ENCODE results near the gene SMAD7.

SMAD7 gene

DNA sequence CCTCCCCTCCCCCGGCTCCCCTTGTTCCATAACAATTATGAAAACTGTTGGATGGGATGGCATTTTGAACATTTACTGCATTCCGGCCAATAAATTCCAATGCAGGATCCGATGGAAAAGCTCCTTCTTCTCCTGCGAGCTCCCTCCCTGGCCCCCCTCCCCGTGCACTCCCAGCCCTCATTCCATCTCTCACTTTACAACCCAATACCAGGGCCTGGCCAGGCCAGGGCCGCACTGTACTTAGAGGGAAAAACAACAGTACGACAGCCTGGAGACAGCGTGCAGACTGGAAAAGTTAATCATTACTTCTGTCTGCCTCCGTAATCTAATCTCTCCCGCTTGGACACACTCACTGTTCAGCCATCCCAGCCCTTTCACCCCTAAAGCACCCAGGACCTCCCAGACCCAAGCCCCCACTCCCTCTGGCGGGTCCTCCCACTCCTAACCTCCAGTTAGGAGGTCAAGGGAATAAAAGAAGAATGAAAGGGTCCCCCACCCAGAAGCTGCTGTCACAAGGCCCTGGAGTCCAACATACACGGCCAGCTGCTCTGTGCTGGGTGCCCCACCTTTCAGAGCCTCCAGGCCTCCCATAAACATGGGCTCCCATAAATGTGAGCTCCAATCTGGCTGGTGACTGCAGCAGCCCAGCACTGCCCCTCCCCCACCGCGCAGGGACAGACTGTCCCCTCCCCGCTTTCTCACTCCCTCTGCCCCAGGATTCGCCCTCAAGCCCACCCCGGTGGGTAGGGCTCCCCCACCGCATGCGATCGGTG lies 20.6 kb downstream of the SMAD7 start:
- DNase-seq (ENCODE audit: low read depth): no peak

DNA sequence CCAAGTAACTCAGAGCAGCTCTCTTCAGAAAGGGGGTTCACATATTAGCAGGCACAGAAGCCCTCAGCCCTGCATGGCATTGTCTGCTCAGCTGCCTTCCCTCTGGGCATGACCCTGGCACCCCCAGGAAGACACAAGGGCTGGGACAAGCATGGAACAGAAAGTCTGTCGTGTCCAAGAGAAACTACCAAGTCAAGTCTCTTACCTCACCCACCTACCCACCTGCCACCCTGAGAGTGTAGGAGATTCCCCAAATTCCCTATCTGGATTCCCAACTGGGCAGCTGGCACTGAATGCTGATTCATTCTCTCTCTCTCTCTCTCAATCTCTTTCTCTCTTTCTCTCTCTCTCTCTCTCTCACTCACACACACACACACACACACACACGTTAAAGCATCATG lies 21.6 kb downstream of the SMAD7 start:
- no peak for DNase-seq (ENCODE audit: low read depth)

DNA sequence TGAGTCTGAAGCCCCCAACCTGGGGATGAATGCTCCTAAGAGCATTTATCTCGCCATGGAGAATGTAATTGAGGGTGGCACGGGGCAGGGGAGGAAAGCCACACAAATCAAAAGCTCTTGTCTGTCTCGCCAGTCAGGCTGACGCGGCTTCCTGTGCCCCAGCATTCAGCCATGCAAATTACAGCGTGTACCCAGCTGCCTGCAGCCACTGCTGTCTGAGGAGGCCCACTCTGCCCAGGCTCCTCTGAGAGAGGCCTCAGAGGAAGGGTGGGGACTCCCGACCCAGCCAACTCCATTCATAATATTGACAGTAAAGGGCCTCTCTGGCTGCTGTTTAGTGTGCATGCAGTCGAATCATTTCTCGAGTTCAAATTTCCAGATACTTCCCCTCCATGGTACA lies 22.0 kb downstream of the SMAD7 start:
- peak; percentile 77 for DNase-seq (ENCODE audit: low read depth)

DNA sequence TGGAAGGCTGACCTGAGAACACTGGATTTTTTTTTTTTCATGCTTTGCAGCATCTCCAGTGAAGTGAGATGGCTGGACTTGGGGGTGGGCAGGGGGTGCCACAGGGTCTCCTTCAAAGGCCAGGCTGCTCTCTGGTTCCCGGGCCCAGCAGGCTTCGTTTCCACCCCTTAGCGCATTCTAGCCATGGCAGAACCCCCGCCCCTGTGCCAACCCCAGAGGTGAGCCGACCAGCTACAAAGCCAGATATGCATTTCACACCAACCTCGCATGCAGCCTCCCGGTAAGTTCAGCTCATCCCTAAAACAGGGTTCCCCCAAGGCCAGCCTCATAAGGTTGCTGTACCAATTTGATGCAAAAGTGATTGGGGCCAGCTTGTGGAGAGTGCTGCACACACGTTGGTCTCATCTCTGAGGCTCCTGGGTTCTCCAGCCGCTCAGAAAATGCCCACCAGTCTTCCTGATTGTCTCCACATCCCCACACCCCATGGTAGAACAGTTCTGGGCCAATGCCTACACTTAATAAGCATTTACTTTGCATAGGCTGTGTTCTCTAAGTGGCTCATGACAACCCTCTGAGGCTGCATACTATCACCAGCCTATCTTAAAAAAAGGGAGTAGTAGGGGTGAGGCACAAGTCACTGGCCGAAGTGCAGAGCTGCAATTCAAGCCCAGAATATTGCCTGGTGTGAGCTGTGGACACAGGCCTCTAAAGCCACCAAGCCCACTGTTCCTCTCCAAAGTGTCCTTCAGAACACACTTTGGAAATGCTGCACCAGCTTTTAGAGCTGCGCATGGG lies 23.3 kb downstream of the SMAD7 start:
- DNase-seq (ENCODE audit: low read depth): no peak

DNA sequence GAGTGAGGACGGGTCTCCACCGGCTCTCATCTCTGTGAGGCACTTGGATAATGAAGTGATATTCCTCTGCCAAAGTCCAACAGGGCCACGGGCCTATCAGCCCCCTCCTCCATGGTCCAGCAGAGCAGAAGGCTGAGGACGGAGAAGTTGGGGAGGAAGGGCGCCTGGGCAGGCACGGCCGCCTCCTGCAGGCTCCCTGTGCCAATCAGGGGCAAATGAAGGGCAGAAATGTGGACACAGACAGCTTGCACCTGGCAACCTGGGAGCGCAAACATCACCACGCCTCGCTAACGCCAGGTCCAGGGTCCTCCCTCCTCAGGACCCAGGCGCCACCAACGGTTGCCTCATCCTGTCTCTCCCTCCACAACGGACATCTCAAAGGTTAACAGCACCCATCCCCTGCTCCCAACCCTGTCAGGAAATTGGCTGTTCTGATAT lies 24.3 kb downstream of the SMAD7 start:
- DNase-seq (ENCODE audit: low read depth): no peak

DNA sequence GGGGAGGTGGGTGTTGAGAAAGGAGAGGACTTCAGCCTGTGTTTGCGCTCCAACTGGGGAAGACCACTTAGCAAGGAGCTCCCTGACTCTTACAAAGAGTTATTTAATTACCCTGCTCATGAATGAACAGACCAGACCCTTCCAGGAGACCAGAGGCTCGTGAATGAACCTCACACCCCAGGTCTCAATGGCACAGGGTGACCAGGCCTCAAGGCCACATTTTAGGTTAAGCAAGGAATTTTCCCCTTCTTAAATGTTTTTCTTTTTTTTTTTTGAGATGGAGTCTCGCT lies 25.3 kb downstream of the SMAD7 start:
- DNase-seq (ENCODE audit: low read depth): no peak

DNA sequence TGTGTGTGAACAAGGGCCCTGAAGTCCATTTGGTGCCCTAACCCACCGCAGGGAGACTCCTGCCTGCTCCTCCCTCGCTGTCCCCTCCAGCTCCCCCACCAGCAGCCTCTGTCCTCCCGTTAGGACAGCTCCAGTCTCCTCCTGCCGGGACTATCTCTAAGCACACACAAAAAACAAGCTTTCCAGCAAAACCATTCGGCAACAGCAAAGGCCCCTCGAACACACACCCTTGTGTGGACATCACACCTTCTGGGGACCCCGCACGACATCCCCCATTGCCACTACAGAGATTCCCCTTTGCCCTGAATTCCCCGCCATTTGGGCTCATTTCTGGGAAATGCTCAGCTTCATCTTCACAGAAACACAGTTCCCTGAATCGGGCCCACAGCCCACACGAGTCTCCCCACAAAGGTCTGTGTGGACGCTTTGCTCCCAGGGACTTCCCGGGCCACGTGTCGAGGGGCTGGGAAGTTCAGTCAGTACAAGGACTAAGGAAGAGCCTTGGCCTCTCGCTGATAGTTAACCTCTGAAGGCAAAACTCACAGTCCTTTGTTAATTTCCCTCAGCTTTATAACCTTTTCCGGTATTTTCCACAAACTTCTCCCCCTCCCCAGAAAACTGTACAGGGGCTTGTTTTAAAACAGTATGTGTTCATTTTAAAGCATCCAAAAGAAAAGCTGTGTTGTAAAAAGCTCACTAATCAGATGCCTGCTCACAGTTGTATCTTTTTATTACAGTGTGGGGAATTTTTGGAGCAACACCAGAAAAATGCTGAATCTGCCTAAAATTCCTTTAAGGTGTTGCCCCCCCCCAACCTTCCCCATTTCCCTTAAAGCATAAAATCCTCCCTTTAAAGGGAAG lies 25.9 kb downstream of the SMAD7 start:
- DNase-seq (ENCODE audit: low read depth): no peak

DNA sequence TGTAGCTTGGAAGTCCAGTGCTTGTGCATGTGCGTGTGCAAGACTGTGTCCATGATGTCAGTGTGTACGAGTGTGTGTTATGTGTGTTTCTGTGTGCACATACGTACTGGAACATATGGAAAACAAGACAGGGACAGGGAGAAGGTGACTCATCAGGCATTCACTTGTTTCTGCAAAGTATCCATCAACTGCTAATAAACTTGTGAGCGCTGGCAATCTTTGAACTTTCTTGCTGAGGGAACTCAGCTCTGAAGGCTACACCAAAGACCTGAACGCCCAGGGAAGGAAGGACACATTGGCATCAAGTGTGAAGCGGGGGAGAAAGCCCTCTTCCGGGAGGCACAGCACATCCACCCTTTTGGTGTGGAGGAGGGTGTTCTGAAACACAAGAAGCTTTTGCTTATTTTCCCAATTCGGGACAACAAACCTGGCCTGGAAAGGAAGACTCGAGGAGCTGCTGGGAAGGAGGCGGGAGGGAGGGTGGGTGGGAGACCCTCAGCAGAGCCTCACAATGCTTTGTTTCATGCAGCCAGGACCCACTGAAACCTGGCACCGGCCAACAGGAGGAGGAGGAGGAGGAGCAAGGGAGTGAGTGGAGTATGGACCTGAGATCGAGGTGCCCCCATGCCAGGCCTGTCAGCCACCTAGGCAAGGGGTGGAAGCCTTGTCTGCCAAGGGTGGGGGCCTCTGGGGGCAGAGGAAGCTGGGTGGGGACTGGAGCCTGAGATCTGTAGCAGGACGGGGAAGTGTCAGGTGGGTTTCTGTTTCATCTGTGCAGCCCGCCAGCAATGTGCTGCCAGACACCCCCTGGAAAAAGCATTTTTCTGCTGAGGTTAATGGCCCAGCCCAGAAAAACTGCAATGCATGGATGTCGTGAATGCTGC lies 26.8 kb downstream of the SMAD7 start:
- no peak for DNase-seq (ENCODE audit: low read depth)

DNA sequence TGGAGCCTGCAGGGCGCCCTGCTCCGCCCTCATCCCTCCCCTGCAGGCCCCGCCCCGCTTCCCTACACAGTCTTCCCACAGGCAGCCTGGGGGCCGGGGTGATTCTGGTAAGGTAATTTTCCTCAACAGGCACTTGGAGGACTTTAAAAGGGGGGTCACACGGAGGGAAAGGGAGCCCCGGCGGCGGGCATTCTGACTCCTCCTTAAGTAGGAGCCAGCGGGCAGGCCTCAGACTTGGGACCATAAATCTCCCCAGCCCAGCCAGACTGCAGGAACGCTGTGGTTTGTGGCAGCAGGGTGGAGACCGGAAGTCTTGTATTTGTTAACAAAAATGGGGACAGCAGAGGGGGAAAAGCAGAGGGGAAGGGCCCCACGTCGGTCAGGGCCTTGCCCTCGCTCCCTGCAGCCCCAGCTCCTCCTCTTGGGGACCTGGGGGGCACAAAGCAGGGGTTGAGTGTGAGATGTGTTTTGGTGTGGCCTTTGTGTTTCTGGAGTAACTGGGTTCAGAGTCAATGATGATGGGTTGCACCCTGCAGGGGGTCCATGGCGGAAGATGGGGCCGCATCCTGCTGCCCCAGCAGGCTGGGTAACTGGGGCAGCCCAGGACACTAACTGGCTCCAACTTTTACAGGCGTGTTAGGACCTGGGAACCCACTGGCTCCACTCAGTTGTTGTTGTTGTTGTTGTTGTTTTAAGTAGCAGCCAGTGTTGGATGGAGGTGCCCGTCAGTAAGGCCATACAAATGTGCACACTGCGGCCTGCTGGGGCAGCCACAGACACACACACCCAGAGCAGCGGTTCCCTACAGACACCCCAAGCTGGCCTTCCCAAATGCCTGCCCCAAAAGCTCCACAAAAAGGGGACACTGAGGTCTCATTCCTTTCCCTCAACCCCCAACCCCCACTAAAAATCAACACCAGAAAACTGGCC lies 27.7 kb downstream of the SMAD7 start:
- DNase-seq (ENCODE audit: low read depth): no peak

DNA sequence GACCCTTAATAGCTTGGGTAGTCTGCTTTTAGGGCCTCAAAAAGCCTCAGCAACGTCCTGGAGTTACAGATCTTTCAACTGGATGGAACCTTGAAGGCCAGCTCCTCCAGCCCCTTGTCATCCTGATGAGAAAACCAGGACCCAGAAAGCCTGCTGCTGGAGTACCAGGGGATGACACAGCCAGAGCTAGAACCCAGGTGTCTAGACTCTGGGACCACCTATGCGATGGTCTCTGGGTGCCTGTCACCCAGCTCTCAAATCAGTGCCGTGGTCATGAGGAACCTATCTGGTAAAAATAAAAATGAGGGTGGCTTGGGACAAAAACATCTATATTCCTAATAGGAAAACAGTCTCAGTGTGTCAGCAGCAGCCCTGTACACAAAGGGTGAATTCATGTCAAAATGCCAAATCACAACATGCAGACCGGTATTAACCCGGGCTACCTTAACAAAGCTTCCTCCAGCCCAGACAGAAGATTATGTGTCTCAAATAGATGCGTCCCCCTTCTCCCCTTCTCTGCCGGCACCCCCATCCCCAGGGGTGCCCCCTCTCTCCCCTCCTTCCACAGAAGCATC lies 28.5 kb downstream of the SMAD7 start:
- no peak for DNase-seq (ENCODE audit: low read depth)

DNA sequence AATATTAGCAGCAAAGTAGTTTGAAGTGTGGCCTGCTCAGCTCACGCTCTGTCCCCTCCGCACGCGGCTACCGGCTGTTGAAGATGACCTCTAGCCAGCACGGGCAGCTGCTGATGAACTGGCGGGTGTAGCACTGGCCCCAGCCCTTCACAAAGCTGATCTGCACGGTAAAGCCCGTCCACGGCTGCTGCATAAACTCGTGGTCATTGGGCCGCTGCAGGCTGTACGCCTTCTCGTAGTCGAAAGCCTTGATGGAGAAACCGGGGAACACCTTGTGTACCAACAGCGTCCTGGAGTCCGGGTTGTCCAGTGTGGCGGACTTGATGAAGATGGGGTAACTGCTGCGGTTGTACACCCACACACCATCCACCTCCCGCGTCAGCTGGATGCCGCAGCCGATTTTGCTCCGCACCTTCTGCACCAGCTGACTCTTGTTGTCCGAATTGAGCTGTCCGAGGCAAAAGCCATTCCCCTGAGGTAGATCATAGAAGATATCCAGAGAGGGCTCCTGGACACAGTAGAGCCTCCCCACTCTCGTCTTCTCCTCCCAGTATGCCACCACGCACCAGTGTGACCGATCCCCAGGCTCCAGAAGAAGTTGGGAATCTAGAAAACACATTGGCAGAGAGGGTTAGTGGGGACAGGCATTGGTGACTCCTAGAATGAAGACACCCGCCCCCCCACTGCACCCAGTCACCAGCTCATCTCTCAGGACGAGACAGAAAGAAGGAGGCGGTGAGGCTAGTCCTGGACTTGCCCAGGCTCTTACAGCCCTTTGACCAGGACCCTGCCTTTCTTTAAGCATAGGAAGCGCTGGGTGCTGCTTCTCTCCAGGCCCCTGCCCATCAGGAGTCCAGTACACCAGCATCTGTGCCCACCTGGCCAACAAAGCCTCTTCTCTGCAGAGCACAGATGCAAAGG lies 29.2 kb downstream of the SMAD7 start:
- no peak for DNase-seq (ENCODE audit: low read depth)

DNA sequence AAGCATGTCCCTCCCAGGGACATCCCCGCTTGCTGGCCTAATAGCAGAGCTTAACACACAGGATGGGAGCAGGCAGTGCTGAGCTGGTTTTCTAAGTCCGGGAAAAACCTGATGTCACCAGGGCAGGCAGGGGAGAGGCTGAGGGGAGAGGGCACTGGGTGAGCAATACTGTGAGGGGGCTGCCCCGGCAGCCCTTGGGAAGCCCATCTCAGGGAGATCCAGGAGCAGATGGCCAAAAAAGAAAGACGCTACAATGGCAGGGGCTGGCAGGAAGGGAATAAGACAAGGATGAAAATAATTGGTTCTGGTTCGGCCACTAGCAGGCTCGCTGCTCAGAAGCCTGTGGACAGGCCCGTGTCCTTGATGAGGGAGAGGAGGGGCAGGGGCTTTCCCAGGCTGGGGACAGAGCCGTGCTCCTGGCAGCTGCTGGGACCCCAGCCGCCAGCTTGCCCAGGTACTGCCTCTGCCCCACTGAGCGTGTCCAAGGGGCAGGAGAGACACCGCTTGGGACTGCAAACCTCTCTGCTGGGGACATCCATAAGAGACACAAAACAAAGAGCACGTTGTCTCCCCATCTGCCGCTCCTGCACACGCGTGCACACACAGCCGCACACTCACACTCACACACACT lies 30.2 kb downstream of the SMAD7 start:
- no peak for DNase-seq (ENCODE audit: low read depth)

DNA sequence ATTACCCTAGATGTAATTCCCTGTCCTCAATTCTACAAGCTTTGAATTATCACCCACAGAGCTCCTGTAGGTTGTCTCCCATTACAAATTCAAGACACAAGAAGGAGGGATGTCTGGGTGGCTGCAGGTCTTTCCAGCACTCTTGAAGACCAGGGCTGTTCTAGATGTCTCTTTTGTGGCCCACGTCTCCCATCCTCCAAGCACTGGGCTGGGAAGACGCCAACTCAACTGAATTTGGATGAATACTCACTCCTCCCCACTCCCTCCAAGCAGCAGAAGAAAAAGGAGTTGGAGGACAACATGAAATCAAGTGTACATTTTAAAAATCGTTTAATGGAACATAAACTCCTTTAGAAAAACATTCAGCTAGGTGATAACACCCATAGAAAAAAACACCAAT lies 31.2 kb downstream of the SMAD7 start:
- DNase-seq (ENCODE audit: low read depth): no peak

DNA sequence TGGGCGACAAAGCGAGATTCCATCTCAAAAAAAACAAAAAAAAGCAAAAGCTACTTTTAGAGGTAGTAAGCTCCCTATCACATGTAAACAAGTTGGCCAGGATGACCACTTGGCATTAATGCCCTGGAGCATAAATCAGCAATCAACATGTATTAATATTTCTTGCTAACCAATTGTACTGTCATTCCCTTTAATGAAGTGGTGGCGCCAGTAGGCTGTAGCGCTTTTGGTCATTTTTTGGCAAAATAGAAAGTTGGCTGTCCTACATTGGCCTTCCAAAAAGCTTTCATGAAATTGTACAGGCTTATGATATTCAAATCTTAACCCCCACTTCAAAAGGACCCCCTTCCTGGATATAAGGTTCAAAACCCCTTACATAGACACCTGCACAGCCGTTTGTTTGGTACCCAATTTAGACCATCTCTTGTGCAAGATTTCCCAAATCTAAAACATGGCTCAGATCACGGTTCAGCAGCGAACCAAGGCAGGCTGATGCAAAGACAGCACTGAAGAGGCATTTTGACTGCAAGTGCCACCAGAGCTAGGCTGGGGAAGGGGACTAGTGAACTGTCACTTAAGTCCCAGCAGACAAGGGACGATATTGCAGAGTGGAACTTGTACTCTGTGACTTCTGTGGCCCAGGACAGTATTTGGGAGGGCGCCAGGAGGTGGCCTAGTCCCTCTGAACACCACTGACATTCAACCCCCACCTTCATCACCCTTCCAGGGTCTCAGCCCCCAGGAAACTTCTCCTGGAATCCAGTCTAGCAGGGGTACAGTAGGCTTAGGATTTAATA lies 31.9 kb downstream of the SMAD7 start:
- DNase-seq (ENCODE audit: low read depth): no peak

DNA sequence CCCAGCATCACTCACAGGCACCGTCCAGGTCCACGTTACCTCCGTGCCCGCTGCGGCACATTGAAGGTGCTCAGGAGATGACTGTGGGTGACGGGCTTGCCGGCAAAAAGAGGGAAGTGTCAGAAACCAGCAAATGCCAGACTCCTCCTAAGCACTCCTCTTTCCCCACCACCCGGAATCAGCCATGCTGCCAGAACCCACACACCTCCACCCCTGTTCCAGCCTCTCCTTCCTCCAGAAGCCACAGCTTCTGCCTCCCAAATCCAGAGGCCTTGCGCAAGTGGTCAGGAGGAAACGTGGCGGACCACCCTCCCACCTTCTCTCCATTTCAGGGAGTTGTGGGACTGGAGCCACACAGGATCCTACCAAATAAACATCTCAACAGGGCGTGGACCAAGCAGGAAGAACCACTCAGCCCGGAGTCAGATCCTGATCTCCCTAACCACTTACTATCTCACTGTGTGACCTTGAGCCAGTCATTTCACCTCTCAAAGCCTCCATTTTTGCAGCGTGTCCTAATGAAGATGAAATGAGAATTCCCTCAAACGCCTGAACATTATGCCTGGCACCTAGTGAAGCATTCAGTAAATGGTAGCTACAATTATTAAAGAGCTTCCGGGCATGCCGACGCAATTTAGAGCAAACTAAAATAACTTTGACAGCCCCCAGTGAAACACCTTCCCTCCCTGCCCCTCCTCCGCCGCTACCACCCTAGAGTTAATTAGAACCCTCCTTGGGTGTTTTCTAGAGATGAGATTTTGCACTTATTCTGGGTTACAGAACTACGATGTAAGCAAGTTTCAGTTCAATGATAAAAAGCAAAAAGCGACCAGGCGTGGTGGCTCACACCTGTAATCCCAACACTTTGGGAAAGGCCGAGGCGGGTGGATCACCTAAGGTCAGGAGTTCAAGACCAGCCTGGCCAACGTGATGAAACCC lies 32.9 kb downstream of the SMAD7 start:
- no peak for DNase-seq (ENCODE audit: low read depth)

DNA sequence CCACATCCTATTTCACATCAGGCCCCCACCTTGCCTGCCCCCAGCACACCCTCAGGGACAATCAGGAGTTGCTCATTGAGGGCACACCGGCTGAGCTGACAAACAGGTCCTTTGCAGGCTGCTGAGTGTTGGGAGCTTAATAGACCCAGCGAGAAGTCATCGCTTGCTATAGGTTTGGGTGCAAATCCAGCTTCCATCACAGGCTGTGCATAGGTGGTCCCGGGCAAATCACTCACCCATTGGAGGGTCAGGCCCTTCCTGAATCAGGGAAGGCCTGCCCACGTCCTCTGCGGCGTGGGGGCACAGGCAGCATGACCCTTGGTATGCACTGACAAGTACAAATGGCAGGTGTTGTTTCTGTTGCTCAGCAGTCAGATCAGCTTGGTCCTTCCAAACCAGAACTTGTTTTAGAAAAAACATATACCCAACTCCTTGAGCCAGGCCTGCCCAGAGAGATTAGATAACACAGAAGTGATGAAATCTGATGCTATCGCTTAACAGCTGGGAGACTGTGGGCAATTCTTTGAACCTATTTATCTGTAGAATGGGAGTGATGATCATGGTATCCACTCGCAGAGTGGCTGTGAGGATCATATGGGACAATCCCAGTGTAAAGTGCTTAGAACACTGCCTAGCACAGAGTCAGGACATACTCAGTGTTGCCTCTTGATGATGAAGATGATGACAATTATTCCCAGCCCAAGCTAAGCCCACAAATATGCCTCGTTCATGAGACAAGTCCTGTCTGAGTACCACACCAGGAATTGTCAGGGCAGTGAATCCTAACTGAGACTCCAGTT lies 34.9 kb downstream of the SMAD7 start:
- no peak for DNase-seq (ENCODE audit: low read depth)
